A549 (cell line): ENCODE measurements around the gene COPE. TPM values are rescaled to one million over a fixed set of nuclear protein-coding genes. Genes with fewer than 3 reads are reported as not detected.

Experiments
- ATAC-seq, 2 experiments: fragments of 200-7000 bp in 1 of 2; fragments of >200 bp in 1 of 2; cut with Nextera tagmentation in 1 of 2; cut with Tn5 transposase in 1 of 2; 3 replicates each; pipeline versions ENCODE4 v1.8.0 to v1.9.1; 2018 to 2020; ENCODE audit warnings: mild to moderate bottlenecking in 1 of 2, moderate library complexity in 1 of 2
- CTCF ChIA-PET: fragments of 300-600 bp; sonication (Branson Sonifier 250); formaldehyde crosslinking; extraction: SDS; loops from one replicate; lab custom pipeline; 2021; ENCODE audit warnings: antibody characterized with exemption, inconsistent platforms; lab: Yijun Ruan, JAX
- POLR2A ChIA-PET: fragments of 350-600 bp; formaldehyde crosslinking; extraction: SDS; loops from one replicate; lab custom pipeline; 2021; ENCODE audit warnings: antibody characterized with exemption, inconsistent platforms; lab: Yijun Ruan, JAX
- DNase-seq, 2 experiments: peaks; one replicate each; pipeline versions ENCODE4 v3.0.0 to v3.0.0-alpha.2; 2011 to 2016; ENCODE audit warnings: low read depth in 1 of 2, low spot score in 1 of 2
- FAIRE-seq: peaks from 2 replicates; lab custom pipeline; 2011; peaks lifted over from hg19 to GRCh38; lab: Jason Lieb, UNC
- H3K27ac ChIP-seq, 2 experiments: fragments of >200 bp; sonication (Bioruptor Twin); formaldehyde crosslinking; 3 replicates each; pipeline ENCODE4 v1.5.1; 2016 to 2017
- H3K4me1 ChIP-seq: fragments of >200 bp; sonication (Bioruptor Twin); formaldehyde crosslinking; 3 replicates; pipeline ENCODE4 v1.6.1; 2016
- H3K4me2 ChIP-seq: fragments of >200 bp; sonication (Bioruptor Twin); formaldehyde crosslinking; 3 replicates; pipeline ENCODE4 v1.6.1; 2016
- H3K4me3 ChIP-seq: fragments of >200 bp; sonication (Bioruptor Twin); formaldehyde crosslinking; 3 replicates; pipeline ENCODE4 v1.5.1; 2016
- H3K9me3 ChIP-seq: fragments of >200 bp; sonication (Bioruptor Twin); formaldehyde crosslinking; 3 replicates; pipeline ENCODE4 v1.6.1; 2016
- EHF ChIP-seq: fragments of 250-450 bp; sonication (Bioruptor Pico); IDR thresholded peaks from 2 replicates; pipeline ENCODE4 v1.5.0; 2020; ENCODE audit warnings: mild to moderate bottlenecking
- ELK1 ChIP-seq: fragments of 150-350 bp; IDR thresholded peaks from 2 replicates; pipeline ENCODE4 v1.6.1; 2014; ENCODE audit warnings: low read depth, mild to moderate bottlenecking, low read length
- EP300 ChIP-seq, 2 experiments: fragments of >200 bp; sonication (Bioruptor Twin); formaldehyde crosslinking; IDR thresholded peaks; 2 replicates in 1 of 2; 3 replicates in 1 of 2; pipeline ENCODE4 v1.6.1; 2016 to 2017
- ESRRA ChIP-seq: fragments of 150-350 bp; IDR thresholded peaks from 2 replicates; pipeline ENCODE4 v1.6.1; 2014; ENCODE audit warnings: mild to moderate bottlenecking, low read length, borderline replicate concordance
- FOSB ChIP-seq: fragments of 250-450 bp; sonication (Bioruptor Pico); IDR thresholded peaks from 2 replicates; pipeline ENCODE4 v1.5.0; 2020; ENCODE audit warnings: mild to moderate bottlenecking, moderate library complexity
- HES2 ChIP-seq: fragments of >200 bp; sonication (Bioruptor Twin); formaldehyde crosslinking; IDR thresholded peaks from 2 replicates; pipeline ENCODE4 v1.6.1; 2016
- HOXA7 ChIP-seq: fragments of 250-450 bp; sonication (Bioruptor Pico); IDR thresholded peaks from 2 replicates; pipeline ENCODE4 v1.5.0; 2020; ENCODE audit warnings: mild to moderate bottlenecking, moderate library complexity
- HOXB5 ChIP-seq: fragments of 250-450 bp; sonication (Bioruptor Pico); IDR thresholded peaks from 2 replicates; pipeline ENCODE4 v1.5.0; 2020; ENCODE audit warnings: mild to moderate bottlenecking, moderate library complexity
- KDM1A ChIP-seq: fragments of 200-600 bp; sonication (generic); IDR thresholded peaks from 2 replicates; pipeline ENCODE4 v1.6.1; 2016; ENCODE audit warnings: low read depth, mild to moderate bottlenecking
- NFE2L2 ChIP-seq: fragments of 150-350 bp; conservative IDR thresholded peaks from 2 replicates; pipeline ENCODE4 v1.6.1; 2014; ENCODE audit warnings: low read length
- NPAS2 ChIP-seq: fragments of 250-450 bp; sonication (Bioruptor Pico); IDR thresholded peaks from 2 replicates; pipeline ENCODE4 v1.8.0; 2022; ENCODE audit warnings: mild to moderate bottlenecking, moderate library complexity, borderline replicate concordance
- POLR2A ChIP-seq: IDR thresholded peaks from 2 replicates; pipeline ENCODE4 v1.6.1; 2012; ENCODE audit warnings: mild to moderate bottlenecking, low read length
- POLR2AphosphoS2 ChIP-seq: conservative IDR thresholded peaks from 2 replicates; pipeline ENCODE4 v1.6.1; 2012; ENCODE audit warnings: low read length, improper control_type of control experiment, inconsistent platforms
- RAD21 ChIP-seq, 2 experiments: fragments of >200 bp in 1 of 2; sonication (Bioruptor Twin) in 1 of 2; formaldehyde crosslinking in 1 of 2; IDR thresholded peaks in 1 of 2; conservative IDR thresholded peaks in 1 of 2; 2 replicates in 1 of 2; 3 replicates in 1 of 2; pipeline ENCODE4 v1.6.1; 2012 to 2018; ENCODE audit warnings: inconsistent platforms in 1 of 2
- REST ChIP-seq: fragments of 200-600 bp; sonication (generic); IDR thresholded peaks from 2 replicates; pipeline ENCODE4 v1.6.1; 2016; ENCODE audit warnings: antibody characterized with exemption, mild to moderate bottlenecking, moderate library complexity
- RNF2 ChIP-seq: fragments of 200-600 bp; sonication (generic); IDR thresholded peaks from 2 replicates; pipeline ENCODE4 v1.6.1; 2016; ENCODE audit warnings: low read depth, mild to moderate bottlenecking, antibody characterized with exemption, moderate library complexity, borderline replicate concordance
- SREBF2 ChIP-seq: fragments of 450-650 bp; IDR thresholded peaks from 2 replicates; pipeline ENCODE4 v1.6.1; 2014; ENCODE audit warnings: mild to moderate bottlenecking, moderate library complexity
- TFCP2L1 ChIP-seq: fragments of 250-450 bp; sonication (Bioruptor Pico); IDR thresholded peaks from 2 replicates; pipeline ENCODE4 v1.5.0; 2021; ENCODE audit warnings: mild to moderate bottlenecking
- ZFP36 ChIP-seq: fragments of 450-650 bp; IDR thresholded peaks from 2 replicates; pipeline ENCODE4 v1.6.1; 2014; ENCODE audit warnings: borderline replicate concordance; ENCODE audit not compliant: partially characterized antibody
- WGBS: methylation state at CpG from one replicate; pipeline ENCODE4 v1.1.6; 2017; ENCODE audit errors: missing lambda C conversion rate; 5-methylcytosine and 5-hydroxymethylcytosine counted together
- polyA plus RNA-seq, 4 experiments: library from polyadenylated mRNA; depleted of rRNA in 3 of 4; stranded (reverse); fragments of >200 nt; fragmentation: RNase III in 1 of 4; extraction: RNeasy Plus Mini Kit Qiagen cat#74134 plus additional on column Dnase treatment in 1 of 4; gene quantifications; 2 replicates in 3 of 4; 3 replicates in 1 of 4; pipeline ENCODE4 v1.2.3, GENCODE V29; 2011 to 2017
- TF ChIP-seq, protein P1 (sequence below): fragments of 250-450 bp; sonication (Bioruptor Pico); IDR thresholded peaks from 2 replicates; pipeline ENCODE4 v1.5.0; 2021; ENCODE audit warnings: mild to moderate bottlenecking, moderate library complexity, borderline replicate concordance

The COPE gene
- polyA plus RNA-seq, 2 of the 4 experiments (the other 2 are of a cell fraction): 94.0 to 114 TPM

DNA sequence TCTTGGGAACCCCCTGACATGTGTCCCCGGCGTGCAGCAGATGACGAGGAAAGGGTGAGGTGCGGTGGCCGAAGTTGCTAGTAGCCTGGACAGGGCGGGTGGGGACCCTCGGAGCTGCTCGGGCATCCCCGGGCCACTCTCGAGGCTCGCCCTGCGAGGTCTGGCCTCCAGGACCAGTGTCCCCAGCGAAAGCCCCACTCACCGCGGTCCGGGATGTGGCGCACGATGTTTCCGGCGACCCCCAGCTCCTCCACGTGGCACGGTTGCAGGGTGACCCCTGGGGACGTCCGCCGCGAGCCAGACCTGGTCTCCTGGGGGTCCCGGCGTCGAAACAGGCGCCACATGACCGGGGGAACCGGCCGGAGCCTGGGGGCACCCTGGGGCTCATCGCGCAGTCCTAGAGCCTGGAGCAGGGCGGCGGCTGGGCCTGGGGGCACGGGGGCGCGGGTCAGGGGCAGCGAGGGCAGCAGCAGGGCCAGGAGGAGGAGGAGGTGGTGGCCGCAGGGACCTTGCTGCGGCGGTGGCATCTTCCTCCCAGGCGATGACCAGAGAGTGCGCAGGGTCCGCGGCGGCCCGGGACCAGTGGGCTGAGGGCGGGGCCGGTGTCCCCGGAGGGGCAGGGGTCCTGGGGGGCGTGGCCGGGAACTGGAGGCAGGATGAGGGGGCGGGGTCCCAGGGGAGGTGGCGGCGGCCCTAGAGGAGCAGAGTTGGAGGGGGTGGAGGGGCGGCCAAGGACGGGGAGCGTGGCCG is 49.2 kb downstream of the COPE start:
- CTCF ChIA-PET: no interaction called here
- Histone ChIP-seq H3K4me3 (no peak overlapping the region), H3K4me1 (no peaks in the 10 kb centered on the region), H3K27ac (no peak overlapping the region), H3K9me3 (no peaks in the 10 kb centered on the region), H3K4me2 (no peak overlapping the region)
- POLR2A ChIA-PET: no interaction called here
- FAIRE-seq (no peak), DNase-seq (no peak), ATAC-seq (no peak)
- 96% methylated on average over 22 of the region's 62 CpGs for WGBS
- TF ChIP-seq SREBF2 (no peak), TFCP2L1 (CRISPR knock-in tag) (no peak), ESRRA (no peak), KDM1A (no peak), POLR2A (no peak)

- 94% methylated on average over 19 of the region's 71 CpGs for WGBS
- FAIRE-seq: no peak
- Histone ChIP-seq H3K4me3 (no peak overlapping the region), H3K9me3 (no peaks in the 10 kb centered on the region), H3K4me2 (no peak overlapping the region), H3K27ac (no peak overlapping the region), H3K4me1 (no peaks in the 10 kb centered on the region)
- no peak for DNase-seq
- ChIA-PET CTCF (interaction anchor here (1.0 kb wide), 1 partner anchor 48 kb away, joined by 3 read pairs; no protein-coding TSS in a partner anchor), POLR2A (no interaction called here)
- TF ChIP-seq HOXA7: no peak
- no peak for TF ChIP-seq FOSB (CRISPR knock-in tag)
- TF ChIP-seq RAD21 (conservative IDR thresholded peaks at IDR 0.05 in 1 of 2, IDR thresholded peaks at IDR 0.05 in 1 of 2): no peak
- TF ChIP-seq EP300 (IDR thresholded peaks at IDR 0.05): no peak
- TF ChIP-seq NPAS2 (CRISPR knock-in tag): no peak
- no peak for TF ChIP-seq HES2
- TF ChIP-seq, protein P1, sequence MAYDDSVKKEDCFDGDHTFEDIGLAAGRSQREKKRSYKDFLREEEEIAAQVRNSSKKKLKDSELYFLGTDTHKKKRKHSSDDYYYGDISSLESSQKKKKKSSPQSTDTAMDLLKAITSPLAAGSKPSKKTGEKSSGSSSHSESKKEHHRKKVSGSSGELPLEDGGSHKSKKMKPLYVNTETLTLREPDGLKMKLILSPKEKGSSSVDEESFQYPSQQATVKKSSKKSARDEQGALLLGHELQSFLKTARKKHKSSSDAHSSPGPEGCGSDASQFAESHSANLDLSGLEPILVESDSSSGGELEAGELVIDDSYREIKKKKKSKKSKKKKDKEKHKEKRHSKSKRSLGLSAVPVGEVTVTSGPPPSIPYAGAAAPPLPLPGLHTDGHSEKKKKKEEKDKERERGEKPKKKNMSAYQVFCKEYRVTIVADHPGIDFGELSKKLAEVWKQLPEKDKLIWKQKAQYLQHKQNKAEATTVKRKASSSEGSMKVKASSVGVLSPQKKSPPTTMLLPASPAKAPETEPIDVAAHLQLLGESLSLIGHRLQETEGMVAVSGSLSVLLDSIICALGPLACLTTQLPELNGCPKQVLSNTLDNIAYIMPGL: no peak
- TF ChIP-seq EHF: no peak
- TF ChIP-seq ESRRA: no peak
- no peak for TF ChIP-seq REST
- no peak for TF ChIP-seq POLR2AphosphoS2
- TF ChIP-seq RNF2: no peak
- no peak for TF ChIP-seq ELK1
- no peak for TF ChIP-seq HOXB5
- TF ChIP-seq ZFP36: no peak
- TF ChIP-seq NFE2L2: no peak
- ATAC-seq: no peak
These were observed 50.1 kb downstream of the COPE start for GRCh38 chr19:18869023-18869618.
